GM21423 (cell line): ENCODE results near the gene POP5.
"Not testable (repeated sequence)": the region's sequence is repeated elsewhere in the genome, so short reads cannot be mapped to it uniquely, and the experiment has no call there.

Experiments used
- ATAC-seq: cut with Tn5 transposase; IDR thresholded peaks from one replicate; pipeline ENCODE4 v1.9.1; 2021; ENCODE audit warnings: mild to moderate bottlenecking, moderate library complexity; ENCODE audit not compliant: unreplicated experiment

POP5 gene

GRCh38 chr12:120580787-120581723, at the start of gene POP5:
Gene POP5 (minus strand): TSS chr12:120581402. CDS start chr12:120581362, 40 bp downstream.
- ATAC-seq, result peak; percentile 94

- no peak for ATAC-seq
Measured at GRCh38 chr12:120630104-120630892, 49.1 kb upstream of the POP5 start.

- no peak for ATAC-seq
Measured at GRCh38 chr12:120628919-120629318, 47.7 kb upstream of the POP5 start.

GRCh38 chr12:120625557-120626419, 44.6 kb upstream of the POP5 start:
- no peak for ATAC-seq

- ATAC-seq, result no peak
Measured at GRCh38 chr12:120620624-120621023, 39.4 kb upstream of the POP5 start.

- ATAC-seq, result no peak
Measured at GRCh38 chr12:120618954-120619615, 37.9 kb upstream of the POP5 start.

GRCh38 chr12:120617767-120618166, 36.6 kb upstream of the POP5 start:
- ATAC-seq, result not testable (repeated sequence)

- not testable (repeated sequence) for ATAC-seq
Measured at GRCh38 chr12:120617193-120617592, 36.0 kb upstream of the POP5 start.

- no peak for ATAC-seq
Measured at GRCh38 chr12:120614848-120615247, 33.6 kb upstream of the POP5 start.

GRCh38 chr12:120611534-120611933, 30.3 kb upstream of the POP5 start:
- not testable (repeated sequence) for ATAC-seq

GRCh38 chr12:120610560-120610959, 29.4 kb upstream of the POP5 start:
- no peak for ATAC-seq

- ATAC-seq, result not testable (repeated sequence)
Measured at GRCh38 chr12:120602416-120602815, 21.2 kb upstream of the POP5 start.

GRCh38 chr12:120599672-120600552, 18.7 kb upstream of the POP5 start:
- ATAC-seq, result no peak

GRCh38 chr12:120598674-120599463, 17.7 kb upstream of the POP5 start:
- no peak for ATAC-seq

GRCh38 chr12:120597861-120598260, 16.7 kb upstream of the POP5 start:
- ATAC-seq, result no peak

- no peak for ATAC-seq
Measured at GRCh38 chr12:120596901-120597300, 15.7 kb upstream of the POP5 start.

GRCh38 chr12:120592121-120593049, 11.2 kb upstream of the POP5 start:
- no peak for ATAC-seq
